ENCODE results near the gene TNN. TPM values are rescaled to one million over a fixed set of nuclear protein-coding genes. Genes with fewer than 3 reads are reported as not detected.
A peak's percentile ranks its signal among the peaks of the same experiment; 100 is the strongest.

The TNN gene
- total RNA-seq, 2 experiments from 2014 or later, result not detected

- no peaks in the 10 kb centered on the region for H3K36me3 ChIP-seq (ENCODE audit: insufficient read depth, low read length)
- H3K36me3 Mint-ChIP-seq (ENCODE audit: low read depth), result no peaks in the 10 kb centered on the region
- no peak overlapping the region for H3K27ac ChIP-seq (ENCODE audit: low read depth in 1 of 2, low read length in 2 of 2)
- peaks cover 12% of the 10 kb centered on the region for H3K4me1 Mint-ChIP-seq (ENCODE audit: low read depth)
- no peaks in the 10 kb centered on the region for H3K9me3 Mint-ChIP-seq
- no peak for TF ChIP-seq CTCF (IDR thresholded peaks at IDR 0.05)
- POLR2A ChIA-PET, result no interaction called here
- H3K4me3 Mint-ChIP-seq, result no peak overlapping the region
- CTCF ChIA-PET, result no interaction called here
- DNase-seq (peak in 4 of 14 experiments; percentile 15 to 44 (median 32)), ATAC-seq (ENCODE audit: poor library complexity) (no peak)
- no peaks in the 10 kb centered on the region for H3K27me3 Mint-ChIP-seq
- H3K4me3 ChIP-seq (ENCODE audit: low read length), result no peak overlapping the region
- no peak overlapping the region for H3K27ac Mint-ChIP-seq
- H3K27me3 ChIP-seq (ENCODE audit: control insufficient read depth in 1 of 2, insufficient read depth in 2 of 2, low read length in 2 of 2), result no peaks in the 10 kb centered on the region
- intact Hi-C loops (cut with DNase I, micrococcal nuclease), result no loop called here
- no peaks in the 10 kb centered on the region for H3K9me3 ChIP-seq (ENCODE audit: control insufficient read depth in 1 of 2, insufficient read depth in 1 of 2, low read length in 2 of 2)
- H3K4me1 ChIP-seq (ENCODE audit: insufficient read depth, low read length), result peaks cover 18% of the 10 kb centered on the region
Observed at GRCh38 chr1:175197531-175197930, 129.9 kb downstream of the TNN start.

Other genes with a start within 250 kb of the TNN start
- 100 to 1,000 TPM; 140 to 146 TPM for gene CACYBP, start 67.9 kb upstream of the TNN start, total RNA-seq
- gene MRPS14, start 44.4 kb upstream of the TNN start, total RNA-seq, result 1 to 10 TPM; 8.5 to 9.6 TPM
- gene KIAA0040, start 124.9 kb downstream of the TNN start, total RNA-seq, result 10 to 100 TPM; 13.5 to 14.5 TPM